Measurements from ENCODE around the gene DCST2.

DCST2 gene

DNA sequence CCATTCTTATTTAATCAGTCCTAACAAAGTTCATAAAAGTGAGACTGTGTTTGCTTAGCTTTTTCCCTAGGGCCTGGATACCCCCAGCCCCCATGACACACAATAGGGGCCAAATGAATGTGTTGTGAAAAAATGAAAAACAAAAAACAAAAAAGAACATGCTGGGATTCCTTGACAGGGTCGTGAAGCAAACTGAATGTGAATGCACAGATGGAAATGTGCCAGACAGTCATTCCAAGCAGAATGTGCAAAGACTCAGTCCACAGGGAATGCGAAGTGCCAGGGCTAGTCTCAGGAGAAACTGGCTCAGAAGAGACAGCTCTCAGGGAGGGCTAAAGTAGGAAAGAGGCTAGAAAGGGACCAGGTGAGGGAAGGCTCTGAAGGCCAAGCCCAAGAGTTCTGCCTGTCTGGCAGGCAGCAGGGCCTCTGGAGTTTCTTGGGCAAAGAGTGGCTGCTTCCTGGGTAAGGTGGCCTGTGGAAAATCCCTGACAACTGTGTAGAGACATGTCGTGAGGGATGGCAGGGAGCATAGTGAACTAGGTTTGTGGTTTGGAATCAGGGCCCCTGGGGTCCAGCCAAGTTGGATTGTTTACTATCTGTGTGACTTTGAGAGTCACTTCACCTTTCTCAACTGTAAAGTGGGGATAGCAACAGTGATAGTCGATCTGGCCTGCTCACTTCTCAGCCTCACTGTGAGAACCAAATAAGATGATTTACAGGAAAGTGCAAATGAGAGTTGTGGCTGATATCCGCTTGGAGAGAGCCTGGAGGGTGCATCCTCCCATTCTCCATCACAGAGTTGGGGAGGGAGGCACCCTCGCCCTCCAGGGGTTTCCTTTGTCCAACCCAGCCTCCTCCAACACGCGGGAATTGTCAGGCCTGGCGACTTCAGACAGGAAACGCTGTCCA is 16.3 kb upstream of the DCST2 start:
- DNase-seq (ENCODE audit: low read depth, low spot score) = no peak

DNA sequence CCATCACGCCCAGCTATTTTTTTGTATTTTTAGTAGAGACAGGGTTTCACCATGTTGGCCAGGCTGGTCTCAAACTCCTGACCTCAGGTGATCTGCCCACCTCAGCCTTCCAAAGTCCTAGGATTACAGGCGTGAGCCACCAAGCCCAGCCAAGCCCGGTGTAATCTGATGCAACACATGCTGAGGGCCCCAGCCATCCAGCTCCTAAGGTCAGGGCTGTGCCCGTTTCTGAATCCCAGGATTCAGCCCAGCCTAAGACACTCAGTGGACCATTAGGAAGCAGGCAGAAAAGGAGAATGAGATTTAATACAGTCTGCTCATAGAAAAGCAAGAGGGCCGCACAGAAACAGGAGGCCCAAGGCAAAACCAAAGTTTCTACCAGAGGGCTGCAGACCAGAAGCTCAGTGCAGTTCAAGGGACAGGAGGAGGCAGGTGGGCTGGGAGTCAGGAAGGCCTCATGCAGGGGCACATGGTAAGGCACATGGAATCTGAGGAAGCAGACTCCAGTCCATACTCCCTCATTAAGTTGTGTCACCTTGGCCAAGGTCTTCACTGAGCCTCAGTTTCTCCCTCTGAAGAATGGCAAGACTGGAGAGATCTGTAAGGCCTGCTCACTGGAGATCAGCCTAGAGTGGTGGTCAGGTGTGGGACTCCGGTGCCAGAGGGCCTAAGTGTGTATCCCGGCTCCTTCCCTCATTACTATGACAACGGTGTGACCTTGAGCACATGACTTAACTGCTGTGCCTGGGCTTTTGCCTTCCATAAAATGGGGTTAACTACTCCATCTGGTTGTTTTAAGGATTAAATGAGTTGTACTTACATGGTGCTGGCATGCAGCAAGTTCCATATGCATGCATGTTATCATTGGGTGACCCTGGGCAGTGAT is 15.1 kb upstream of the DCST2 start:
- no peak for DNase-seq (ENCODE audit: low read depth, low spot score)

DNA sequence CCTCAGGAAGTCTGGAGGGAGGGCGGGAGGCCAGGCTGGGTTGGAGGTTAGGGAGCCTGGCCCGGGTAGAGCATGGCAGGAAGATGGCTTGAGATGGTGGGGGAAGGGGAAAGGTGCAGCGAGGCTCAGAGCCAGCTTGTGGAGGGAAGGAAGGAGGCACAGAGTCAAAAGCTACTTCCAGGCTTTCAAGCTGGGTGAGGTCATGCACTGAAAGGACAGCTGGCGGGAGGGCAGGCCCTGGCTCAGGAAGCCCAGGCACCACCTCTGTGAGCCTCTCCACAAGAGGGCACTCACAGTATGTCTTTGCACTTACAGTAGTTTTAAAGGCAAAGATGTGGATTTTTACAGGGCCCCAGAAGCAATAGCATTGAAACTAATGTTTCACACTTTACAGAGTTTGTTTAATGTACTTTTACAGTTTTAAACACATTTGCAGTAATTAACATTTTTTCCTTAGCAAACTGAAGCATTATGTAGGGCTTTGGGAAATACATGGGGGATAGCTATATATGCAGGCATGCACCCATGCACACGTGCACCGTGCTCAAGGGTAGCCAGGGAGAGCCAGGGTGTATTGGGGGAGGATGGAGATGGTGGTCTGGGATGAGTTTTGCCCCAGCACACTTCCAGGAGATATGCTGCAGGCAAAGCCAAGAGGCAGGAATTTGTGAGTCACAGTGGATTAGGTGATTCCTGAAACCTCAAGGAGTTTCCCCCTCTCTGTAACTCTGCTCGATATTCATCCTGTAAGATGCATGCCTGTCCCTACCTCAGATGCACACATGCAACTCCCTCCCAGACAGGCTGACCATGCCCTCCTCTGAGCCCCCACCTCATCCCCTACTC is 11.5 kb upstream of the DCST2 start:
- DNase-seq (ENCODE audit: low read depth, low spot score) = no peak

DNA sequence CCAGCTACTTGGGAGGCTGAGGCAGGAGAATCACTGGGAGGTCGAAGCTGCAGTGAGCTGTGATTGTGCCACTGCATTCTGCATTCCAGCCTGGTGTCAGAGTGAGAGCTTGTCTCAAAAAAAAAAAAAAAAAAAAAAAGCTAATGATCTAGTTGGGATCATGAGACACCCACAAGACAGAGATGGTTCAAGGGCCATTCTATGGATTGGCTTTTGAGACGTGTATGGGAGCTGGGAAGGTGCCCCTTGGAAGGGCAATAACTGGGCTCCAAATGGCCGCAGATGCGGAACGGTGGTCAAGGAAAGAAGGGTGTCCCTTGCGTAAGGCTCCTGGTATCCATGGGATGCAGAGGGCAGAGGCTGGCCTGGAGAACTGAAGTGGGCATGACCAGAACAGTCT is 10.8 kb upstream of the DCST2 start:
- no peak for DNase-seq (ENCODE audit: low read depth, low spot score)

DNA sequence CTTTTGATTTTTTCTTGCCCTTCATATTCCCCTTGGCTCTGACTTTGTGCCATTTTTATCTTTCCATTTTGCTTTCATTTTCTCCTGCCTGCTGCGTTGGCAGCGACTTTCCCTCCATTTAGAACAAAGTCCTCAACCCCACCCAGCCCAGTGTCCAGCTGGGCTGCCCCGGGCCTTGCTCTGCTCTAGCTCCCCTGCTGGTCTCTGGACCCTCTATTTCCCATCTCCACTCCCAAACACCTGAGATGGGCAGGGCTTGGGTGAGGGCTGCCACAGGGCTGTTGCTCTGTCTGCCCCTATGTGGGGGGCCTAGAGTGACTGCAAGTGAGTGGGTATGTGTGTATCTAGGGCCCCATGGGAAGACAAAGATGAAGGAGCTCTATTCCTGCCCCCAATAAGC is 10.2 kb upstream of the DCST2 start:
- no peak for DNase-seq (ENCODE audit: low read depth, low spot score)

DNA sequence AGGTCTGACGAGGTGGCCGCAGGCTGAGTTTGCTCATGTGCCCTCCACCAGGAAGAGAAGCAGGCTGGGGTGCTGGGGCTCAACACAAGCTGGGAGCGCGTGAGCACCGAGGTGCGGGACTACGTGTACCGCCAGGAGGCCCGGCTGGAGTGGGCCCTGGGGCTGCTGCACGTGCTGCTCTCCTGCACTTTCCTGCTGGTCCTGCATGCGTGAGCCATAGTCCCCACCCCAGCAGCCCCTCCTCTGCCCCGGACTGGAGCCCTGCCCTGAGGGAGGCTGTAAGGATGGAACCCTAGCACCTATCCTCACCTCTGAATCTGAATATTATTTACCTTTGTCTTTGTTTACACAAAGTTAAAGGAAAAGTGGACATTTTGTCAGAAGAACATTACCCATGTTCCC is 9.7 kb upstream of the DCST2 start:
- no peak for DNase-seq (ENCODE audit: low read depth, low spot score)

DNA sequence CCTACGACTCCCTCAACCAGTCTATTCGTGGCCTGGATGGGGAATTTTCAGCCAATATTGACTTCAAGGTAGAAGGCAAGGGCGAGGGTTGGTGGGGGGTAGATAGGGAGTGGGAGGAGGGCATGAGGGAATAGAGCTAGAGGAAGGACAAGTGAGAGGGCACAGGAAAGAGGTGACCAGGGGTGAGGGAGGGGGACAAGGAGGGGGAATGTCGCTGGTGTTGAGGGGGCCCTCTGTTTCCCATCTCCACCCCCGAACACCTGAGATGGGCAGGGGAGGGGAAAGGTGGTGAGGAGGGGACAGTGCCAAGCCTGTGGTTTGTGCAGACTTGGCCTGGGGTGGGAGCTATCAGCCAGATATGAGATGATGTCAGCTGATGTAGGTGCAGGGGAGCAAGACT is 9.2 kb upstream of the DCST2 start:
- no peak for DNase-seq (ENCODE audit: low read depth, low spot score)

DNA sequence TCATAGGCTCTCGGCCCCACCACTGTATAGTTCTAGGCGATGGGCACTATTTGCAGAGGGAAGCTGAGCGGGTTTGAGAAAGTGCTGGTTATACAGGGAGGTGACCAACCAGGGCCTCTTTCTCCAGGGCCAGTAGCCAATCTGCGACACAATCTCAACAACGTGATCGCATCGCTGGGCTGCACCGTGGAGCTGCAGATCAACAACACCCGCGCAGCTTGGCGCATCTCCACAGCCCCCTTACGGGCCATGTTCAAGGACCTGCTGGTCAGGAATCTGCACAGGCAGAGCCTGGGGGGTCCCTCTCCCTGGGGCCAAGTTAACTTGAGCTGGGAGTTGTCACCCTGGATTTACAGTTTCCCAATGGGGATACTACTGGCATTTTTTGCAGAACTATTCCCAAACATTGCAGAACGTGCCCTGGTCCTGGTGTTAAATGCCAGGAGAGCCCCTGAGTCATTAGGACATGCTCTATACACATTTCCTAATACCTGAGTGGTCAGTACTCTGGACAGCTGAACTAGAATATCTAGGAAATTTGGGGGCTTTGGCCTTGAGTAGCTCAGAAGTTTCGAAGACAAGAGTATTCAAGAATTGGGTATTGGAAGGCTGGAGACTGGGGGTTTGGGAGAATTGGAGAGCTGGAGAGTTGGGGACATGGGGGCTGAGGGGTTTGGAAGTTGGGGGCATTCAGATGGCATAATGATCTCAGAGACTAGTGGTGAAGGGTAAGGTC is 6.9 kb upstream of the DCST2 start:
- DNase-seq (ENCODE audit: low read depth, low spot score) = no peak

DNA sequence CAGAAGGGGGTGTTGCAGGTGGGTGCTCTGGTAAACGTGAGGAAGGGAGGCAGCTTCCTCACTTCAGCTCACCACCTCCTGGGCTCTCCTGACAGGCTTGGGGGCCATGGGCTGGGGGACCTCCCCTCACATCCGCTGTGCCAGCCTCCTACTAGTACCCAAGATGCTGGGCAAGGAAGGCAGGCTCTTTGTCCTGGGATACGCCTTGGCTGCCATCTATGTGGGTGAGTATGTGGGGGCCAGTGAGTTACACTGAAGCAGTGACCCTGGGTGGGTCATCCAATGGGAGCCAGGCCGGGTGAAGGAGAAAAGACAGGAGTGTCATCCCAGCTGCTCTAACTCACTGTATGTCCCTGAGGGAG is 5.7 kb upstream of the DCST2 start:
- no peak for DNase-seq (ENCODE audit: low read depth, low spot score)

DNA sequence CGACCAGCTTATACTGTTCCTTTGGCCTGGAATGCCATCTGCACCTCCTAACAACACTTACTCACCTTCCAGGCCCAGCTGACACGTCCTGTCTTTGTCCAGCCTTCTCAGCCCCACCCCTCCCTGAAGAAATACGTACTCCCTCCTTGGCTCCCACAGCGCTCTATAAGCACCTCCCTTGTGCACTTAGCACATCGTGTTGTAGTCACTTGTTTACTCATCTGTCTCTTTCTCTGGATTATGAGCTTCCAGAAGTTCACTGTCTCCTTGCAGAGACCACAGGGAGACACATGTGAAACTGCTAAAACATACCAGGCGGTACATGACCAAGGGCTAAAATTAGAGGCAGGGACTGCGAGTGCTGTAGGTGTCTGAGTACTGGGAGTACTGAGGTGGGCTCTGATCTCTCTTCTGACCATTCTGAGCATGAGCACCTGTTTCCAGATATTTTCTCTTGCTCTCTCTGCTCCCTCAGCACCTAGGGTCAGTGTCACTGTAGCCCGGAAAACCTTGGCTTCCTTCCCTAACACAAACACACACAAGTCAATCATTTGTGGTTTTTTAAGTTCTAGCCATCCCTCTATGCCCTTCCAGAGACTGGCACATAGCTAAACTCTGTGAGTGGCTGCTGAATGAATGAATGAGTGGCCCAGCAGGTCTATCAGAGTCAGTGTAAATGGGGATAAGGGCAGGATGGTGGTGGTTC is 5.2 kb upstream of the DCST2 start:
- DNase-seq (ENCODE audit: low read depth, low spot score) = no peak

DNA sequence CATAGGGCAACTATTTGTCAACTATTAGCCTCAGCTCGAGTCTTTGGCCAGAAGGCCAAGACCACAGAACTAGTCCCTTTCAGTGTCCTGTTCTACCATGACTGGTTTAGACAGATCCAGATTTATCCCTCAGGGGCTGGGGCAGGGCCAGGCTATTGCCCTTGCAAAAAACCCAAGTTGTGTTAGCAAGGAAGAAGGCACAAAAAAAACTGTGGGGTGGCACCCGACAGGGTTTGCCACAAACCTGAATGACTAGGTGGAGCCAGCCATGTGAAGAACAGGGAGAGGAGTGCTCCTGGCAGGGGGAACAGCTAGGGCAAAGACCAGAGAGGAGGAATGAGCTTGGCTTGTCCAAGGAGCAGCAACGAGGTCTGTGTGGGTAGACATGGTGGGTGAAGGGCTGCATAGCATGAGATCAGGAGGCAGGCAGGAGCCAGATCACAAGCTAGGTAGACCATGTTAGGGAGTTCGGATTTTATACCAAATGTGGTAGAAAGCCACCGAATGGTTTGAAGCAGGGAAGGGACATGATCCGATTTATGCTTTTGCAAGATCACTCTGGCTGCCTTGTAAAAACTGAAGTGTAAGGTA is 4.4 kb upstream of the DCST2 start:
- no peak for DNase-seq (ENCODE audit: low read depth, low spot score)

DNA sequence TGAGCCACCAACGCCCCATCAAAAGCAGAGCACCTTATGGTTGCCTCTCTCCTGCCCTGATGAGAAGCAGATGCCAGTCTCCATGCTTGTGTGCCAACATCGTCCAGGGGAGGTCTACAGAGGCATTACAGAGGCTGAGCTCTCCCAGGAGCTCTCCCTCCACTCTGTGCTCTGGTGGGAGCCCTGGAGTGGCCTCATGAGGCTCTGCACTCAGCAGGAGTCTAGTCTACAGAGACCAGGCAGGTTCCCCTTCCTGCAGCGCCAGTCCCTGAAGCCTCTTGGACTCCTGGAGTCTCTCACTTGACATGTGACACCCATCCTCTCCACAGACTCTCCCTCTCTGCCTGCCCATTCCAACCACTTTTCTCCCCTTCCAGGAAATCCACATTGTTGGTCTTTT is 3.5 kb upstream of the DCST2 start:
- DNase-seq (ENCODE audit: low read depth, low spot score) = no peak

DNA sequence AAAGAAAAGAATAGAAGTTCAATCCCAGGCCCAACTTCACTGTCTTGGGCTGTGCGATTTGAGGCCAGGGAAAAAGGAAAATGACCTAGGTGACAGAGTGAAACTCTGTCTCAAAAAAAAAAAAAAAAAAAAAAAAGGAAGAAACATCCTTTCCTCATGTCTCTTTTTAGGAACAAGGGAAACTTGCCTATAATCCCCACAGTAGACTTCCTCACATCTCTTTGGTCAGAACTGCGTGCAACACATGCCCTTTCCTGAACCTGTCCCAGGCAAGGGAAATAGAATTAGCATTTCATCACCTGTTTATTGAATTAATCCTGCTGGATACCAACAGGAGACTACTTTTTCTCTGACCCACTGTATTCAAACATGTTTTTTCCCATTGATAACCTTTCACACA is 2.4 kb upstream of the DCST2 start:
- DNase-seq (ENCODE audit: low read depth, low spot score) = no peak

DNA sequence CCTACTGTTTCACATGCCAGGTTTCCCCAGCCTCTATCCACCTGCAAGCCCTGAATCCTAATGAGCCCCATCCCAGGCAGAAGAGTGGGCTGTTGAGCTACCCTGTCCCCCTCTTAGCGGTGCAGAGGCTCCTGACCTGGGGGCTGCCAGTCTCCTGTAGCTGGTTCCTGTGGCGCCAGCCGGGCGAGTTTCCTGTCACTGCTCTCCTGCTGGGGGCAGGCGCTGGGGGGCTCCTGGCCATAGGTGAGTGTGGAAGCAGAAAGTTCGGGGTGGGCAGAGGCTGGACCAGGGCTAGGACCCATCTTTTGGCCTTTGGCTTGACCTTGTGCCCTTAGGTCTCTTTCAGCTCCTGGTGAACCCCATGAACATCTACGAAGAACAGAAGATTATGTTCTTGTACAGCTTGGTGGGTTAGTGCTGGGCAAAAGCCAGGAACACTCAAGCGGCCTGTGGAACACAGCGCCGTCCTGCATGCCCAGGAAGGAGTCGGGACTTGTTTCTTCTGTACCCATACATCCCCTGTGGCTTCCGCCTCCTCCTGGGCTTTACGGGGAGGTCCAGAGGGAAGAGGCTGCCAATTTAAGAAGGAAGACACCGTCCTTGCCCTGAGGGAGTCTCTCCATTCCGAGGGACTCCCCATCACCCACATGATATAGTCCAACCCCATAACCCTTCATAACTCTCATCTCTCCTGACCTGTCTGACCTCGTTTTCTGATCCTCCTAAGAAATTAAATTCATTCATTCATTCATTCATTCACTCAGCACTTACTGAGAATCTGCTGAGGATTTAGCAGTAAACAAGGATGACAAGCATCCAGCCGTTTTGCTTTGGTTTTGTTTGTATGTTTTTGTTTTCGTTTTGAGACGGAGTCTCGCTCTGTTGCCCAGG is 982 bp upstream of the DCST2 start:
- DNase-seq (ENCODE audit: low read depth, low spot score) = no peak

DNA sequence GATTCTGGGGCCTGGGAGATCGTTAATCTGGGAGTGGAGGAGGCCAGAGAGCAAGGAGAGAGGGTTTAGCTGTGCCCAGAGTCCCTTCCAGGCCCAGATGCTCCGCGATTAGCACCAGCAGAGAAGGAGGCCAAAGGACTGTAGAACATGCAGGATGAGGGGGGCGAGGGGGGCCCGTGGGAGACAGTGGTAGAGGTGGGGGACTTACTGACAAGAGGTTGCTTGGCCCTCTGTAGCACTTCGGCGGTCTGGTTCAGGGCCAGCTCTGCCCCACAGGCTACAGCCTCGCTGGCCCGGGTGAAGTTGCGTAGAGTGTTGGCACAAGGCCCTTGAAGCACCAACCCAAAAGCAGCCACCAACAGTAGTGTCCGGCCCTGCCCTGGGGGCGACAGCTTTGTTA is 695 bp downstream of the DCST2 start:
- DNase-seq (ENCODE audit: low read depth, low spot score) = no peak

DNA sequence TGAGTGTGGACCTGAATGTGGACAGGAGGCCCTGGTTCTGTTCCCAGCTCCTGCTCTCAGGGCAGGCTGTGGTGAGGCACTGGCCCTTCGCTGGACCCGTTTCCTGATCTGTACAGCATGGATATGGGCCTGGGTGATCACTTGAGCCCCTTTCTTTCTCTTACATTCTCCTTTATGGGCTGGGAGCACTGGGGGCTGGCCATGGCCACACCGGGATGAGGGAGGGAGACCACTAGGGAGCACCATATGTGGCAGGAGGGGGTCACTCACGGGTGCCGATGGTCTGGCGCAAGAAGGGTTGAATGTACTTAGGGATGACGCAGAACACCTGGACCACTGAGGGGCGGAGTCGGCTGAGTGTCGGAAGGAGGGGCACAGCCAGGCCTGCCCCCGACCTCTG is 2.7 kb downstream of the DCST2 start:
- no peak for DNase-seq (ENCODE audit: low read depth, low spot score)

DNA sequence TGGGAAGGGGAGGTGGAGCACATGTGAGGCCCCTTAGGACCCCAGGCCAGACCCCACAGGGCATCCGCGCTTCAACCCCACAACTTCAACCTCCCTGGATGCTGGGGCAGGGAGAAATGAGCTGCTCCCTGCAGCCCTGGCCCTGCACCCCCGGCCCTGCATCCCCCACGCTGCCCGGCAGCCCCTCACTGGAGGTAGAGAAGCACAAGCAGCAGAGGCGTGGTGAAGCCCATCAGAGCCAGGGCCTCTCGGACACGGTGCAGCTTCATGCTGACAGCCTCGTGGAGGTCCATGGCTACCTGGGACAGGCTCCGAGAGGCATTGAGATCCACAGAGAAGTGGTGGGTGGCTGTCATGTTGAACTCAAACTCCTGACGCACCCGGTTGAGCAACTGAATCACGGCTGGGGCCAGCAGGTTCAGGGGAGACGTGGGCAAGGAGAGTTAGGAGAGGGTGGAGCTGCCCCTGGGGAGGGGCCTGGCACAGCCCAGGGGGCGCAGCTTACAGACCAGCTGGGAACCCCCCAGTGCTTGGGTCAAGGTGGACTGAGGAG is 3.3 kb downstream of the DCST2 start:
- DNase-seq (ENCODE audit: low read depth, low spot score) = no peak

DNA sequence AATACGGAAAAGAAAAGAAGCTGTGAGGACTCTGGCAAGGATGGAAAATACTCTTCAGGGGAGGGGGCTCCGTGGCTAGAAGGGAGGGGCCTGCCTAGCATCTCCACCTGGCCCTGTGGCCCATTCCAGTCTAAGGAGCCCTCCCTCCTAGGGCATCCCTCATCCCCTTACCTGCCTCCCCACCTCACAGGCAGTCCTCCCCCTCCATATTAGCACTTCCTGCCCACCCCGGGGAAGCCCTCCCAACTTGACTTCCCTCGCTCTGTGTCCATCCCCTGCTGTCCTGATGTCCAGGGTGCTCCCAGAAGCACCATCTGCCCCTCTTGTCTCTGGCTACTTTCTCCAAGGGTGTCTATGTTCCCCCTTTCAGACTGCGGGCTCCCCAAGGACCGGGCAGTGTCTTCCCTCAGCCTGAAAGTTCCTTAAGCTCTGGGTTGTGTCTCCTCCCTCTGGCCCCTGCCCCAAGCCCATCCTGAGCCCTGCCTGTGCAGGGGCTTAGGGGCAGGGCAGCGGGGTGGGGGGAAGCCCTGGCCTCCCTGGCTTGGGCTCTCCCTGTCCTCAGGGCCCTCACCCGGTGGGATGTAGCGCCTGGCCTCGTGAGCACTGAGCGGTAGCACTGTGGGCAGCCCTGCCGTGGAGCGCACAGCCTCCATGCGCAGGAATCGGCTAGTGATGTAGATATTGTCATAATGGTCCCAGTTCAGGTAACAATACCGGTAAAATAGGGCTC is 3.9 kb downstream of the DCST2 start:
- DNase-seq (ENCODE audit: low read depth, low spot score) = no peak
